Liver (tissue), 9 donors: ENCODE measurements around the gene DDX42. TPM values are rescaled to one million over a fixed set of nuclear protein-coding genes. Genes with fewer than 3 reads are reported as not detected.

Experiments used
- DNase-seq: peaks from one replicate; pipeline ENCODE4 v3.0.0-alpha.2; 2017; ENCODE audit warnings: low spot score
- H3K27ac ChIP-seq, 2 donors: one replicate each; pipeline ENCODE4 v1.7.0; 2013; ENCODE audit warnings: inconsistent platforms in 2 of 2, low read length in 2 of 2, control low read depth in 1 of 2, low read depth in 1 of 2, mild to moderate bottlenecking in 1 of 2
- H3K27me3 ChIP-seq, 4 donors: one replicate each; pipeline versions ENCODE4 v1.6.1 to v1.7.0; 2013; ENCODE audit warnings: low read length in 3 of 4, inconsistent platforms in 1 of 4, mild to moderate bottlenecking in 1 of 4, moderate library complexity in 1 of 4; ENCODE audit not compliant: control insufficient read depth in 4 of 4, insufficient read depth in 4 of 4
- H3K36me3 ChIP-seq, 4 donors: one replicate each; pipeline versions ENCODE4 v1.6.1 to v1.7.0; 2013; ENCODE audit warnings: low read length in 3 of 4, mild to moderate bottlenecking in 3 of 4, low read depth in 1 of 4, moderate library complexity in 1 of 4; ENCODE audit not compliant: control insufficient read depth in 4 of 4, insufficient read depth in 3 of 4
- H3K4me1 ChIP-seq, 4 donors: one replicate each; pipeline versions ENCODE4 v1.6.1 to v1.7.0; 2013; ENCODE audit warnings: low read length in 3 of 4, mild to moderate bottlenecking in 3 of 4, moderate library complexity in 1 of 4; ENCODE audit not compliant: control insufficient read depth in 4 of 4, insufficient read depth in 4 of 4
- H3K4me3 ChIP-seq, 3 donors: one replicate each; pipeline versions ENCODE4 v1.6.1 to v1.7.0; 2013; ENCODE audit warnings: low read length in 3 of 3, control low read depth in 1 of 3, low read depth in 1 of 3, mild to moderate bottlenecking in 1 of 3
- H3K9ac ChIP-seq, 2 donors: one replicate each; pipeline ENCODE4 v1.7.0; 2013; ENCODE audit warnings: low read length in 2 of 2, mild to moderate bottlenecking in 2 of 2, moderate library complexity in 2 of 2, control low read depth in 1 of 2, low read depth in 1 of 2
- H3K9me3 ChIP-seq, 4 donors: one replicate each; pipeline versions ENCODE4 v1.6.1 to v1.7.0; 2013; ENCODE audit warnings: low read length in 3 of 4; ENCODE audit not compliant: control insufficient read depth in 4 of 4
- EGR1 ChIP-seq, 2 donors: IDR thresholded peaks; 2 replicates each; pipeline ENCODE4 v1.6.1; 2016 to 2018; ENCODE audit warnings: antibody characterized with exemption in 2 of 2, low read depth in 2 of 2
- FOXA1 ChIP-seq: IDR thresholded peaks from 2 replicates; pipeline ENCODE4 v1.6.1; 2016; ENCODE audit warnings: antibody characterized with exemption
- FOXA2 ChIP-seq: IDR thresholded peaks from 2 replicates; pipeline ENCODE4 v1.6.1; 2016; ENCODE audit warnings: antibody characterized with exemption
- GABPA ChIP-seq, 2 donors: IDR thresholded peaks in 1 of 2; conservative IDR thresholded peaks in 1 of 2; 2 replicates each; pipeline ENCODE4 v1.6.1; 2016; ENCODE audit warnings: antibody characterized with exemption in 2 of 2, mild to moderate bottlenecking in 1 of 2, moderate library complexity in 1 of 2
- HNF4A ChIP-seq, 2 donors: conservative IDR thresholded peaks; 2 replicates each; pipeline ENCODE4 v1.6.1; 2016; ENCODE audit warnings: antibody characterized with exemption in 2 of 2, mild to moderate bottlenecking in 2 of 2
- HNF4G ChIP-seq: IDR thresholded peaks from 2 replicates; pipeline ENCODE4 v1.6.1; 2016; ENCODE audit warnings: antibody characterized with exemption
- JUND ChIP-seq, 2 donors: IDR thresholded peaks; 2 replicates each; pipeline ENCODE4 v1.6.1; 2016; ENCODE audit warnings: antibody characterized with exemption in 2 of 2
- RAD21 ChIP-seq, 2 donors: IDR thresholded peaks; 2 replicates each; pipeline ENCODE4 v1.6.1; 2016; ENCODE audit warnings: antibody characterized with exemption in 2 of 2, mild to moderate bottlenecking in 2 of 2
- REST ChIP-seq: IDR thresholded peaks from 2 replicates; pipeline ENCODE4 v1.6.1; 2016; ENCODE audit warnings: antibody characterized with exemption, mild to moderate bottlenecking
- RXRA ChIP-seq, 2 donors: IDR thresholded peaks; 2 replicates each; pipeline ENCODE4 v1.6.1; 2017 to 2018; ENCODE audit warnings: antibody characterized with exemption in 2 of 2, mild to moderate bottlenecking in 1 of 2
- SP1 ChIP-seq: IDR thresholded peaks from 2 replicates; pipeline ENCODE4 v1.6.1; 2018; ENCODE audit warnings: antibody characterized with exemption, mild to moderate bottlenecking
- YY1 ChIP-seq: IDR thresholded peaks from 2 replicates; pipeline ENCODE4 v1.6.1; 2016; ENCODE audit warnings: antibody characterized with exemption, mild to moderate bottlenecking
- ZBTB33 ChIP-seq: IDR thresholded peaks from 2 replicates; pipeline ENCODE4 v1.6.1; 2016; ENCODE audit warnings: antibody characterized with exemption
- WGBS: extraction: QIAGEN DNeasy Blood & Tissue Kit; methylation state at CpG from one replicate; pipeline ENCODE4 v1.1.7; 2013; 5-methylcytosine and 5-hydroxymethylcytosine counted together
- polyA plus RNA-seq, 2 donors: library from polyadenylated mRNA; stranded (reverse) in 1 of 2; unstranded in 1 of 2; fragments of 200-250 nt in 1 of 2; fragments of >200 nt in 1 of 2; fragmentation: Nextera tagmentation in 1 of 2; extraction: Ambion mirVana in 1 of 2; gene quantifications; one replicate each; pipeline versions ENCODE4 v1.2.1 to v1.2.3, GENCODE V29; 2013 to 2015
- total RNA-seq, 2 donors: library from RNA; depleted of rRNA; stranded (reverse); fragments of >200 nt; gene quantifications; one replicate each; pipeline ENCODE4 v1.2.3, GENCODE V29; 2014
- donor health status: healthy.
- donor health status: healthy.
- donor health status: healthy.
- donor health status: healthy.
- donor health status: healthy.

DDX42 gene
- total and polyA plus RNA-seq, 4 donors: 15.0 to 64.2 (median 29.9) TPM

- no peaks in the 10 kb centered on the region for H3K27me3 ChIP-seq
- no peaks in the 10 kb centered on the region for H3K9me3 ChIP-seq
- DNase-seq: no peak
- no peak for TF ChIP-seq HNF4A (conservative IDR thresholded peaks at IDR 0.05)
- TF ChIP-seq YY1: no peak
- no peak for TF ChIP-seq REST
- H3K9ac ChIP-seq: no peak overlapping the region
- 96% methylated on average over 1 of the region's 1 CpG for WGBS
- peaks cover 0 to 11% (median 0%) of the 10 kb centered on the region in 4 donors for H3K36me3 ChIP-seq
- no peak overlapping the region for H3K4me3 ChIP-seq
- H3K4me1 ChIP-seq: peaks cover 1 to 13% (median 8%) of the 10 kb centered on the region in 4 donors
- H3K27ac ChIP-seq: no peak overlapping the region
Observed at GRCh38 chr17:63780507-63780906, 6.5 kb downstream of the DDX42 start.

- no peak overlapping the region for H3K27ac ChIP-seq
- H3K27me3 ChIP-seq: no peaks in the 10 kb centered on the region
- no peak for TF ChIP-seq RAD21 (IDR thresholded peaks at IDR 0.05)
- no peak for DNase-seq
- no peak overlapping the region for H3K4me3 ChIP-seq
- peaks cover 0 to 9% (median 3%) of the 10 kb centered on the region in 4 donors for H3K4me1 ChIP-seq
- H3K9me3 ChIP-seq: no peaks in the 10 kb centered on the region
- peaks cover 0 to 11% (median 0%) of the 10 kb centered on the region in 4 donors for H3K36me3 ChIP-seq
- no peak overlapping the region for H3K9ac ChIP-seq
- 96% methylated on average over 4 of the region's 4 CpGs for WGBS
Observed at GRCh38 chr17:63780928-63781327, 7.0 kb downstream of the DDX42 start.

- no peak for TF ChIP-seq FOXA1
- TF ChIP-seq RXRA (IDR thresholded peaks at IDR 0.05): no peak
- no peak for TF ChIP-seq FOXA2
- 76% methylated on average over 6 of the region's 6 CpGs for WGBS
- no peaks in the 10 kb centered on the region for H3K9me3 ChIP-seq
- H3K9ac ChIP-seq: no peak overlapping the region
- no peak overlapping the region for H3K4me3 ChIP-seq
- H3K4me1 ChIP-seq: peaks cover 0 to 9% (median 0%) of the 10 kb centered on the region in 4 donors
- no peak overlapping the region for H3K27ac ChIP-seq
- H3K36me3 ChIP-seq: peaks cover 5 to 21% (median 12%) of the 10 kb centered on the region in 4 donors
- no peaks in the 10 kb centered on the region for H3K27me3 ChIP-seq
- no peak for DNase-seq
Observed at GRCh38 chr17:63783522-63783921, 9.6 kb downstream of the DDX42 start.

- WGBS: 98% methylated on average over 1 of the region's 1 CpG
- Histone ChIP-seq H3K36me3 (peaks cover 8 to 32% (median 21%) of the 10 kb centered on the region in 4 donors), H3K4me3 (no peak overlapping the region), H3K27ac (no peak overlapping the region), H3K27me3 (no peaks in the 10 kb centered on the region), H3K9ac (no peak overlapping the region), H3K9me3 (no peaks in the 10 kb centered on the region), H3K4me1 (peaks cover 0 to 5% (median 0%) of the 10 kb centered on the region in 4 donors)
- DNase-seq: no peak
- no peak for TF ChIP-seq EGR1 (IDR thresholded peaks at IDR 0.05; ENCODE audit: low read depth in 2 of 2)
- TF ChIP-seq YY1: no peak
- no peak for TF ChIP-seq ZBTB33
- TF ChIP-seq FOXA2: no peak
- TF ChIP-seq REST: no peak
- TF ChIP-seq HNF4G: no peak
- TF ChIP-seq HNF4A (conservative IDR thresholded peaks at IDR 0.05): no peak
- TF ChIP-seq GABPA (IDR thresholded peaks at IDR 0.05 in 1 of 2, conservative IDR thresholded peaks at IDR 0.05 in 1 of 2): no peak
- no peak for TF ChIP-seq SP1
- no peak for TF ChIP-seq JUND (IDR thresholded peaks at IDR 0.05)
Observed at GRCh38 chr17:63785556-63785955, 11.6 kb downstream of the DDX42 start.
